Gastroesophageal sphincter (tissue), 4 donors: Measurements from ENCODE around the gene BUD31. TPM values are rescaled to one million over a fixed set of nuclear protein-coding genes. Genes with fewer than 3 reads are reported as not detected.

Experiments
- ATAC-seq: fragments of 150-250 bp; one replicate; pipeline ENCODE4 v1.9.1; 2016; ENCODE audit warnings: mild to moderate bottlenecking, moderate library complexity
- H3K27ac ChIP-seq, 4 donors: fragments of 200-600 bp; sonication (generic) in 3 of 4; 1 replicate in 3 of 4; 2 replicates in 1 of 4; pipeline ENCODE4 v1.5.1; 2016 to 2019
- H3K27me3 ChIP-seq: fragments of 200-600 bp; sonication (generic); one replicate; pipeline ENCODE4 v1.5.1; 2019
- H3K36me3 ChIP-seq, 2 donors: fragments of 200-600 bp; sonication (generic); one replicate each; pipeline ENCODE4 v1.5.1; 2019; ENCODE audit warnings: control low read depth in 1 of 2
- H3K4me1 ChIP-seq, 3 donors: fragments of 200-600 bp; sonication (generic); 1 replicate in 2 of 3; 2 replicates in 1 of 3; pipeline ENCODE4 v1.5.1; 2016 to 2019; ENCODE audit warnings: control low read depth in 2 of 3
- H3K4me3 ChIP-seq, 2 donors: fragments of 200-600 bp; sonication (generic); one replicate each; pipeline ENCODE4 v1.5.1; 2019; ENCODE audit warnings: mild to moderate bottlenecking in 1 of 2, moderate library complexity in 1 of 2
- H3K9me3 ChIP-seq, 3 donors: fragments of 200-600 bp; sonication (generic); one replicate each; pipeline ENCODE4 v1.5.1; 2017 to 2019; ENCODE audit warnings: control low read depth in 2 of 3
- CTCF ChIP-seq, 4 experiments: fragments of 200-600 bp in 2 of 4; fragments of 450-650 bp in 2 of 4; sonication (generic) in 1 of 4; IDR thresholded peaks; one replicate each; pipeline ENCODE4 v1.5.1; 2017 to 2019; ENCODE audit warnings: antibody characterized with exemption in 4 of 4, mild to moderate bottlenecking in 2 of 4, moderate library complexity in 2 of 4
- EP300 ChIP-seq: sonication (generic); formaldehyde crosslinking; IDR thresholded peaks from one replicate; pipeline ENCODE4 v1.6.1; 2017; ENCODE audit warnings: antibody characterized with exemption, mild to moderate bottlenecking
- POLR2A ChIP-seq, 2 donors: fragments of 450-650 bp; IDR thresholded peaks; one replicate each; pipeline ENCODE4 v1.6.1; 2017; ENCODE audit warnings: antibody characterized with exemption in 2 of 2, mild to moderate bottlenecking in 2 of 2, moderate library complexity in 1 of 2
- POLR2AphosphoS5 ChIP-seq: sonication (generic); formaldehyde crosslinking; IDR thresholded peaks from one replicate; pipeline ENCODE4 v1.6.1; 2017; ENCODE audit warnings: antibody characterized with exemption
- WGBS, 2 donors: methylation state at CpG; one replicate each; pipeline ENCODE4 v1.1.5; 2018; ENCODE audit warnings: low coverage in 1 of 2; 5-methylcytosine and 5-hydroxymethylcytosine counted together
- total RNA-seq, 4 donors: library from RNA; depleted of rRNA; stranded (reverse); fragments of >200 nt; gene quantifications; one replicate each; pipeline ENCODE4 v1.1.0, GENCODE V29; 2016

BUD31 gene
- total RNA-seq, 4 donors from 2014 or later = 47.3 to 73.4 (median 70.0) TPM

- Histone ChIP-seq H3K36me3 (peaks cover 0 to 83% of the 10 kb centered on the region in 2 donors), H3K4me1 (peaks cover 0 to 25% (median 6%) of the 10 kb centered on the region in 3 donors), H3K27me3 (no peaks in the 10 kb centered on the region), H3K9me3 (no peaks in the 10 kb centered on the region), H3K4me3 (no peak overlapping the region), H3K27ac (no peak overlapping the region)
- no peak for ATAC-seq
- no peak for TF ChIP-seq CTCF (IDR thresholded peaks at IDR 0.05)
- WGBS, 2 donors = 56 to 57% methylated on average over 2 to 9 of the region's 21 CpGs
These were observed 12.1 kb upstream of the BUD31 start for GRCh38 chr7:99396418-99397296.

GRCh38 chr7:99397297-99397983, 11.3 kb upstream of the BUD31 start:
- no peaks in the 10 kb centered on the region for H3K27me3 ChIP-seq
- ATAC-seq = no peak
- no peaks in the 10 kb centered on the region for H3K9me3 ChIP-seq
- H3K4me3 ChIP-seq = no peak overlapping the region
- H3K36me3 ChIP-seq = peaks cover 0 to 86% of the 10 kb centered on the region in 2 donors
- WGBS, 2 donors = 76 to 84% methylated on average over 8 to 14 of the region's 18 CpGs
- H3K4me1 ChIP-seq = peaks cover 0 to 17% (median 3%) of the 10 kb centered on the region in 3 donors
- TF ChIP-seq EP300 = no peak
- no peak for TF ChIP-seq POLR2AphosphoS5
- TF ChIP-seq POLR2A (IDR thresholded peaks at IDR 0.05) = no peak
- TF ChIP-seq CTCF (IDR thresholded peaks at IDR 0.05) = no peak
- no peak overlapping the region for H3K27ac ChIP-seq

DNA sequence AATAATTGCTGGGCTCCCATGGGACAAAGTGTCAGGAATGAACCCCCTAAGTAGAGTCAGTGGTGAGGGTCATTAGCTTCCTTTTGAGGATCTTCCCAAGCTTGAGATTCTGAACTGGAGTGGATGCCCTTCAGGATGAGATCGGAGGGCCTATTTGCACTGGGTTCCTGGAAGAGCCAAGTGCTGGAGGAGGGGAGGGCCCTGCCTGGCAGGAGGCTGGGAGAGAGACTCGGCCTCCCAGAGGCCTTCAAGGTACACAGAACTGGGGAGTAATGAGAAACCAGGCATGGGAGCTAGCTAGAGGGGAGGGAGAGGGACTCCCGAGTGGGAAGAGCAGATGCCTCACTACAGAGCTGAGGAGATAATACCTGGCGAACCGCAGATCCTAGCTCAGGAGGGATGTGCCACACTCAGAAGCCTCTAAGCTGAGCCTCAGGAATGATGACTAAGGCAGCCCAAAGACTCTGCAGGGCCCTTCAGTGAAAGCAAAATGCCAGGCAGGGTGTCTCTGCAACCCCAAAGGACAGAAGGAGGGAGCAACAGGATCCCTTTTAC, 9.8 kb upstream of the BUD31 start:
- Histone ChIP-seq H3K4me3 (no peak overlapping the region), H3K27me3 (no peaks in the 10 kb centered on the region), H3K9me3 (no peaks in the 10 kb centered on the region), H3K4me1 (peaks cover 0 to 6% (median 0%) of the 10 kb centered on the region in 3 donors), H3K36me3 (peaks cover 0 to 98% of the 10 kb centered on the region in 2 donors), H3K27ac (no peak overlapping the region)
- no CpG with 5 or more reads among the region's 5 CpGs for WGBS, 2 donors
- TF ChIP-seq POLR2A (IDR thresholded peaks at IDR 0.05) (no peak), CTCF (IDR thresholded peaks at IDR 0.05) (no peak)
- no peak for ATAC-seq

DNA sequence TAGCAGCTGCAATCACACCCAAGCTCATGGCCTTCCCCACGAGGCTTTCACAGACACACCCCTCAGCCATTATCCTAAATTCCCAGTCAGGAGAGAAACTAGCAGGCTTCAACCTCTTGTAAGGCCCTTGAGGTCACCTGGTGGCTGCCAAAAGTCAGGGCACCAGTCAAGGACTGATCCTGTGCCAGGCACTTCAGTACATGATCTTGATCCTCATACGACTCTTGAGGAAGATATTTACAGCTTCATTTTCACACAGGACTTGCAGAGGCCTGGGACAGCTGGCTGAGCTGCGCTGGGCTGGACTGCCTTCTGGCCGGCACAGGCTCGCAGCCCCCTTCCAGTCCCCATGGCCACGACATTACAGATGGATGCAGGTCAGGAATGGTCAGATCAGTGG, 9.2 kb upstream of the BUD31 start:
- no peak for TF ChIP-seq CTCF (IDR thresholded peaks at IDR 0.05)
- TF ChIP-seq POLR2A (IDR thresholded peaks at IDR 0.05) = no peak
- no peak for TF ChIP-seq EP300
- no peak for TF ChIP-seq POLR2AphosphoS5
- peaks cover 0 to 10% (median 0%) of the 10 kb centered on the region in 3 donors for H3K4me1 ChIP-seq
- H3K4me3 ChIP-seq = no peak overlapping the region
- no peaks in the 10 kb centered on the region for H3K9me3 ChIP-seq
- H3K36me3 ChIP-seq = peaks cover 0 to 100% of the 10 kb centered on the region in 2 donors
- no peak for ATAC-seq
- H3K27me3 ChIP-seq = no peaks in the 10 kb centered on the region
- 11 to 75% methylated on average over 1 to 2 of the region's 6 CpGs for WGBS, 2 donors
- peak overlapping the region in 1 of 4 donors; percentile 8 for H3K27ac ChIP-seq
